HFFc6 (cell line): ENCODE results near the gene MAEA. TPM values are rescaled to one million over a fixed set of nuclear protein-coding genes. Genes with fewer than 3 reads are reported as not detected.
A peak's percentile ranks its signal among the peaks of the same experiment; 100 is the strongest.

Experiments
- DNase-seq: peaks from one replicate; pipeline ENCODE4 v3.0.0-alpha.2; 2018
- H3K27ac Mint-ChIP-seq: 2 replicates; pipeline ENCODE4 v1.8.0; 2020; ENCODE audit warnings: mild to moderate bottlenecking, mixed read lengths
- H3K27me3 Mint-ChIP-seq: 2 replicates; pipeline ENCODE4 v1.8.0; 2021; ENCODE audit warnings: mild to moderate bottlenecking, moderate library complexity, mixed read lengths; ENCODE audit not compliant: insufficient read depth
- H3K36me3 Mint-ChIP-seq: 2 replicates; pipeline ENCODE4 v1.8.0; 2021; ENCODE audit warnings: low read depth, mixed read lengths
- H3K4me1 Mint-ChIP-seq: 2 replicates; pipeline ENCODE4 v1.8.0; 2020; ENCODE audit warnings: low read depth, mixed read lengths
- H3K4me3 Mint-ChIP-seq: 2 replicates; pipeline ENCODE4 v1.8.0; 2020; ENCODE audit warnings: mild to moderate bottlenecking, moderate library complexity, mixed read lengths
- H3K9me3 Mint-ChIP-seq: 2 replicates; pipeline ENCODE4 v1.8.0; 2020; ENCODE audit warnings: mild to moderate bottlenecking, mixed read lengths
- total RNA-seq, 6 experiments: library from RNA; stranded (reverse); fragmentation: NEBNext Ultra II Directional; extraction: Animal tissue kit (Norgen Biotek cat#: 25700); gene quantifications; 2 replicates in 1 of 6; 3 replicates in 5 of 6; pipeline ENCODE4 v1.2.3, GENCODE V29; 2021
- TF ChIP-seq, protein P1 (sequence below): fragments of 200-600 bp; sonication (generic); IDR thresholded peaks from 2 replicates; pipeline ENCODE4 v1.5.0; 2021; ENCODE audit warnings: antibody characterized with exemption, mild to moderate bottlenecking

MAEA gene
- total RNA-seq, 6 experiments from 2014 or later = 56.0 to 65.4 (median 60.6) TPM

DNA sequence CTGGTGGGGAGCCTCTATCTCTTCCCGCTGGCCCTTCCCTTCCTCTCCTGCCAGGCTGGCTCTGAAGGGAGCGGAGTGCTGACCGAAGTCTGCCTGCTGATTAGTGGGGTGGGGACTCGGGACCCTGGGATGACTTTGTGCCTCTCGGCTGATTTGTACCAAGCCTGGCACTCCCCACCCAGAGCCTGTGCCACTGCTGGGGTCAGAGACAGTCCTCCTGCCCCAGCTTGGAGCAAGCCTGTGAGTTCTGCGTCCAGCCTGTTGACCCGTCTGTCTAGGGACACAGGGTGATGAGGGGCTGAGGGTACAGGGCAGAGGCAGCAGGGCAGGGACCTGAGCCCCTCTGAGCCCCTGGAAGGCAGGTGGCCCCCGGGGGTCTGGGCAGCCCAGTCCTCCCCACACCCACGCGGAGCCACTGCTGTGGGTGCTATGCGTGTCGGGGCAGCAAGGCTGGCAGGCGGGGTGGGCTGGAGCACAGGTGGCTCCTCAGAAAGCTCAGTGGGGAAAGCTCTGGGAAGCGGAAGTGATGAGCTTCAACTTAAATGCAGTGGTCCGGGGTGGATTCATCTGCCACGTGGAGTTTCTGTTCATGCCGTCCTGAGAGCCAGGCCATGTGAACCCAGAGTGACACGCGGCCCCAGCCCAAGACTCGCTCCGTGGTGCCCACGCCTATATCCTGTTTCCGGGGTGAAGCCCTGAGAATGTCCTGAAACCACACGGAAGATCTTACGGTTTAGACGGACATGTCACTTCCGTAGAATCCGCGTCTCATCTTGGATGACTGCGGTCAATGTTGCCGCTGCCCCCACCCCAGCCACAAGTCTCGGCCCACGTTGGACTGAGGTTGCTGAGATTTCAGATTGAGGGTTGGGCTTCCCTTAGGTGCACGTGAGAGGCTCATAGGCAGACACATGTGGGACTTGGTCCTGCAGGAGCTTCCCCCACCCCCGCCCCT lies 36.3 kb downstream of the MAEA start:
- no peak overlapping the region for H3K4me3 Mint-ChIP-seq
- TF ChIP-seq, protein P1, sequence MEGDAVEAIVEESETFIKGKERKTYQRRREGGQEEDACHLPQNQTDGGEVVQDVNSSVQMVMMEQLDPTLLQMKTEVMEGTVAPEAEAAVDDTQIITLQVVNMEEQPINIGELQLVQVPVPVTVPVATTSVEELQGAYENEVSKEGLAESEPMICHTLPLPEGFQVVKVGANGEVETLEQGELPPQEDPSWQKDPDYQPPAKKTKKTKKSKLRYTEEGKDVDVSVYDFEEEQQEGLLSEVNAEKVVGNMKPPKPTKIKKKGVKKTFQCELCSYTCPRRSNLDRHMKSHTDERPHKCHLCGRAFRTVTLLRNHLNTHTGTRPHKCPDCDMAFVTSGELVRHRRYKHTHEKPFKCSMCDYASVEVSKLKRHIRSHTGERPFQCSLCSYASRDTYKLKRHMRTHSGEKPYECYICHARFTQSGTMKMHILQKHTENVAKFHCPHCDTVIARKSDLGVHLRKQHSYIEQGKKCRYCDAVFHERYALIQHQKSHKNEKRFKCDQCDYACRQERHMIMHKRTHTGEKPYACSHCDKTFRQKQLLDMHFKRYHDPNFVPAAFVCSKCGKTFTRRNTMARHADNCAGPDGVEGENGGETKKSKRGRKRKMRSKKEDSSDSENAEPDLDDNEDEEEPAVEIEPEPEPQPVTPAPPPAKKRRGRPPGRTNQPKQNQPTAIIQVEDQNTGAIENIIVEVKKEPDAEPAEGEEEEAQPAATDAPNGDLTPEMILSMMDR = no peak
- peaks cover 19% of the 10 kb centered on the region for H3K36me3 Mint-ChIP-seq
- H3K9me3 Mint-ChIP-seq = peaks cover 5% of the 10 kb centered on the region
- no peaks in the 10 kb centered on the region for H3K27me3 Mint-ChIP-seq
- no peak for DNase-seq
- H3K4me1 Mint-ChIP-seq = no peaks in the 10 kb centered on the region
- H3K27ac Mint-ChIP-seq = no peak overlapping the region; the same call in 1 of the 2 replicates

DNA sequence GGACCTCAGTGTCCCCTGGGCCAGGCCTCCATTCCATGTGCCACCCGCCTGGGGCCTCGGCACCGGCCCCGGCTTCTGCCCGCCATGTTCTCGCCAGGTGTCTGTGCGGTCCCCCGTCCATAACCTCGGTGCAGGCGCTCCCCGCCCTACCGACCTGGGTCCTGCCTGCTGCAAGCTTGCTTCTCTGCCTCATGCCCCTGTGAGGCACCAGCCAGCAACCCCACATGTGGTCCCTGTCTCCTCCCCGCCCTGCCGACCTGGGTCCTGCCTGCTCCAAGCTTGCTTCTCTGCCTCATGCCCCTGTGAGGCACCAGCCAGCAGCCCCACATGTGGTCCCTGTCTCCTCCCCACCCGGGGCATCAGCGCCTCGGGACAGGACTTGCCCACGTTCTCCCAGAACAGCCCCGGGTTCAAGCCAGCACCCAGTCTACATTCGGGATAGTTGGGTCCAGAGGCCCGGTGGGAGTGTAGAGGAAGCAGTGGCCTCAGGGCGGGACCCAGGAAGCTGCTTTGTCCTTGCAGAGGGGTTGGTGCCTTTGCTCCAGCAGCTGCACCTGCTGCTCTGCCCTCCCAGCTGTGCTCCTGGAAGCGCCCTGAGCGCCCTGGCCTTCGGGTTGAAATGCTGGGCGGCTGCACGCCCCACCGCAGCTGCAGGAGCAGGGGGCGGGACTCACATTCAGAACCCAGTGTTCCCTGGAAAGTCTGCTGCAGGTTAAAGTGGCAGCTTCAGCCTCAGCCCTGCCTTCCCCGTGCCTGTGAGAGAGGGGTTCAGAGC lies 37.2 kb downstream of the MAEA start:
- no peak for DNase-seq
- Mint-ChIP-seq H3K27me3 (no peaks in the 10 kb centered on the region; the same call in 1 of the 2 replicates), H3K9me3 (no peaks in the 10 kb centered on the region), H3K4me1 (no peaks in the 10 kb centered on the region), H3K27ac (no peak overlapping the region; the same call in 1 of the 2 replicates), H3K36me3 (peaks cover 9% of the 10 kb centered on the region), H3K4me3 (no peak overlapping the region)
- TF ChIP-seq, protein P1 = no peak

DNA sequence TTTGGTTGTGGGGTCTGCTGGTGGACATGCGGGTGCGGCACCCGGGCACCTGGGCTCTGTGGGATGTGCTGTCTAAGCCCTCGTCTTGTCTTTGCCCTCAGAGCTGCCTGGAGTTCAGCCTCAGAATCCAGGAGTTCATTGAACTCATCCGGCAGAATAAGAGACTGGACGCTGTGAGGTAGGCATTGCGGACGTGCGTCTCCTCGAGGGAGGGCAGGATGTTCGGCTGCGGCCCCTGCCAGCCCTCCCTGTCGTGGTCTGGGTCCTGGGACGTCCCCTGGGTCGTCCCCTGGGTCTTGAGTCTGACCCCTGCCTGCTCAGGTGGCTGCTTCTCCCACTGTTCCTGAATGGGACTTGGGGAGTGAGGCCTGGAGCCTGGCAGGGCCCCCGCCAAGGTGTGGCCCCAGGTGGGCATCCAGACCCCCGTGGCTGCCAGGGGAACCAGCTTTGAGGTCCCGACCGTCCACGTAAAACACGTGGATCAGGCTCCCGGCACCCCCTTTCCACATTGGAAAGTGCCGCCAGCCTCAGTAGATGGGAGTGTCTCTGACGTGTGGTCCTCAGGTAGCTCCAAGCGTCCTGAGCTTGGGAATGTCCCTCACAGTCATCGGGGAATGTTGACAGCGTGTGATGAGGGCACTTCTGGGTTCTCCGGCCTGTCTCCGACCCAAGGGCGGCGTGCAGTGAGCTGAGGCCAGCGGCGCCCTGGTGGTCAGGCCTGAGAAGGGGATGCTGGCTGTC lies 38.0 kb downstream of the MAEA start:
- Mint-ChIP-seq H3K27me3 (no peaks in the 10 kb centered on the region; the same call in 1 of the 2 replicates), H3K36me3 (peaks cover 6% of the 10 kb centered on the region; the same call in 1 of the 2 replicates), H3K4me3 (no peak overlapping the region), H3K27ac (no peak overlapping the region), H3K4me1 (no peaks in the 10 kb centered on the region), H3K9me3 (no peaks in the 10 kb centered on the region)
- TF ChIP-seq, protein P1 = peak; percentile 14; the same call in 1 of the 2 replicates
- no peak for DNase-seq

DNA sequence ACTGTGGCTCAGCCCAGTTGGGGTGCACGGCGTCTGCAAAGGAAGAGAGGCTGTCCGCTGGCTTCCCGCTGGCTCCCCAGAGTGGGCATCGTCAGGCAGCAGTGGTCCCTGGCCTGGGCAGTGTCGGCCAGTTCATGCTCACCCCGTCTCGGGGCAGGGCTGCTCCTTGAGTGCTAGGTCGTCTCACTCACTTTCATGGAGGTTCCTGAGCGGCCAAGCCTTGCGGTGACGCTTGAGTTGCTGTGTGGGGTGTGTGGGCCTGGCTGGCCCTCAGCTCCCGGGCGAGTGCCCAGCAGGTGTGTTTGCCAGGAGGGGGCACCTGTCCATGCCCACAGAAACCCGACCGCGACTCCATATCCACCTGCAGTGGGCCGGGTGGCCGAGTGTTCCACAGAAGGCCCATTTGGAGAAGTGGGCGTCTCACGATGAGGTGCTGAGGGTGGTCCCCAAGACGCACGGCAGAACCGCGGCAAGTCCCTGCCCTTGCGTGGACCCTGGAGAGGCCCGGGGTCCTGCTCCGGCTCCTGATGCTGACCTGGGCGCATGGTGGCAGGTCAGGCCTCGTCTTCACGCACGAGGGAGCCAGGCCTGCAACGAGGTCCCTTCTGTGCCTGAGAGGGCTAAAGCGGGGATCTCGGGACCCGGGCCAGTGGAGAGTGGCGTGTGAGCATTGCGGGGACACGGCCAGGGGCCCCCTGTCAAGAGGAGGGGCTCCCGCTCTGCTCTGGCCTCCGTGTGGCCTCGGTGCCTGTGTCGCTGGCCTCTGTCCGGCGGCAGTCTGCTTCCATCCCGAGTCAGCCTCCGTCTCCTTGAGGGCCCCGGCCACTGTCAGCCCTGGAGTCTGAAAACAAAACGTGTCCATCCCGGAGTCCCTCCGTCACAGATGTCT lies 38.8 kb downstream of the MAEA start:
- no peaks in the 10 kb centered on the region for H3K9me3 Mint-ChIP-seq
- H3K27me3 Mint-ChIP-seq = no peaks in the 10 kb centered on the region; the same call in 1 of the 2 replicates
- no peak overlapping the region for H3K27ac Mint-ChIP-seq
- no peaks in the 10 kb centered on the region for H3K4me1 Mint-ChIP-seq
- peaks cover 6% of the 10 kb centered on the region; the same call in 1 of the 2 replicates for H3K36me3 Mint-ChIP-seq
- H3K4me3 Mint-ChIP-seq = no peak overlapping the region
- DNase-seq = no peak
- TF ChIP-seq, protein P1 = no peak
